SK-N-MC (cell line): ENCODE measurements around the gene NGF.

Experiments
- DNase-seq: peaks from one replicate; pipeline ENCODE4 v3.0.0-alpha.2; 2011; ENCODE audit warnings: low read depth, low spot score
- H3K27ac ChIP-seq: fragments of 200-600 bp; sonication (generic); 2 replicates; pipeline ENCODE4 v1.5.1; 2016; ENCODE audit warnings: mixed run types
- H3K36me3 ChIP-seq: fragments of 200-600 bp; sonication (generic); 2 replicates; pipeline ENCODE4 v1.6.1; 2017; ENCODE audit warnings: antibody characterized with exemption, low read length, mixed read lengths; ENCODE audit not compliant: insufficient read depth
- H3K4me3 ChIP-seq: fragments of 200-600 bp; sonication (generic); 2 replicates; pipeline ENCODE4 v1.5.1; 2016
- H3K9ac ChIP-seq: fragments of 200-600 bp; sonication (generic); 2 replicates; pipeline ENCODE4 v1.8.0; 2017; ENCODE audit warnings: mixed run types, mixed read lengths; ENCODE audit not compliant: insufficient read length
- H3K9me3 ChIP-seq: fragments of 200-600 bp; sonication (generic); 2 replicates; pipeline ENCODE4 v1.6.1; 2017; ENCODE audit warnings: low read depth, mild to moderate bottlenecking, antibody characterized with exemption, low read length, moderate library complexity, mixed read lengths
- EZH2 ChIP-seq: fragments of 200-600 bp; sonication (generic); IDR thresholded peaks from one replicate; pipeline ENCODE4 v1.6.1; 2017; ENCODE audit warnings: antibody characterized with exemption
- FOXP2 ChIP-seq: optimal IDR thresholded peaks from 2 replicates; pipeline ENCODE3; 2011; ENCODE audit warnings: mild to moderate bottlenecking, moderate library complexity; ENCODE audit not compliant: insufficient read depth; ENCODE audit errors: extremely low read length, control extremely low read depth
- POLR2AphosphoS5 ChIP-seq: IDR thresholded peaks from 2 replicates; pipeline ENCODE4 v1.6.1; 2012; ENCODE audit warnings: mild to moderate bottlenecking, low read depth, low read length, borderline replicate concordance

Gene NGF

DNA sequence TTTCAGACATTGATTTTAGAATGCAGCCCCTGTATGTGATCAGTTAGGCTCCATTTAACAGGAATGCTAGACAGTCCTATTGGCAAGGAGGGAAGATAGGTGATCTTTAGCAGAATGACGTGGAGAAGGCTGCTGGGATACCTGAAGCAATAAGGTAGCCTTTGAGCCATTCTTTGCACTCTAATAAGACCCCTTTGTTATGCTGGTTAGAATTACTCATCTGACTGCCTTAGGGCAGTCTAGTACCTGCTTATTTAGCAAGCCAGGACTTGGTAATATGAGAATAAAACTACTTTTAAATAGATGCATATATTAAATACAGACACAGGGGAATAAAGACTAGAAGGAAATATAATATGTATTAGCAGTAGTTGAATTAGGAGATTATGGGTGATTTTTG is 29.1 kb downstream of the NGF start:
- H3K4me3 ChIP-seq: no peak overlapping the region
- no peak for DNase-seq
- H3K27ac ChIP-seq: no peak overlapping the region
- TF ChIP-seq POLR2AphosphoS5 (no peak), FOXP2 (no peak), EZH2 (no peak)
- H3K9me3 ChIP-seq: no peaks in the 10 kb centered on the region
- no peak overlapping the region for H3K9ac ChIP-seq
- H3K36me3 ChIP-seq: no peaks in the 10 kb centered on the region

- no peak for DNase-seq
- H3K36me3 ChIP-seq: no peaks in the 10 kb centered on the region
- TF ChIP-seq EZH2 (no peak), FOXP2 (no peak), POLR2AphosphoS5 (no peak)
- H3K9me3 ChIP-seq: no peaks in the 10 kb centered on the region
- H3K9ac ChIP-seq: no peak overlapping the region
- no peak overlapping the region for H3K4me3 ChIP-seq
- no peak overlapping the region for H3K27ac ChIP-seq
Observed at GRCh38 chr1:115307661-115308060, 30.4 kb downstream of the NGF start.

DNA sequence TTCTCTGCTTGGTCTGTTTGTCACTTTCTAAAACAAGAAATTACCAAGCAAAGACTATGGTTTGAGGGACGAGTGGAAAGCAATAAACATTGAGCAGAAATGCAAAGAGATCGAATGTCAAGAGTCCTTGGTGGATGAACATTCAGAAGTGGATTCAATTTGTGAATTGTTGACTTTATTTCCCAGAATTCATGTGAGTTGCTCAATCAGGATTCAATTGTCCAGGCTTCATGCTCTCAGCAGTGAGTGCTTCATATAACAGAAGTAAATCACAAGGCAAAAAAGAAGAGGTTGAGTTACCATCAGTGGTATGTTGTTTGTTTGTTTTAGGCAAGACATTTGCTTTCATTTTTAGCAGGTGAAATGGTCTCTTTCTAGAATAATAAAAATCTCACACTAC is 31.9 kb downstream of the NGF start:
- no peak overlapping the region for H3K27ac ChIP-seq
- no peak overlapping the region for H3K4me3 ChIP-seq
- DNase-seq: no peak
- no peak for TF ChIP-seq POLR2AphosphoS5
- no peak for TF ChIP-seq FOXP2
- no peak for TF ChIP-seq EZH2
- no peaks in the 10 kb centered on the region for H3K36me3 ChIP-seq
- no peaks in the 10 kb centered on the region for H3K9me3 ChIP-seq
- no peak overlapping the region for H3K9ac ChIP-seq

DNA sequence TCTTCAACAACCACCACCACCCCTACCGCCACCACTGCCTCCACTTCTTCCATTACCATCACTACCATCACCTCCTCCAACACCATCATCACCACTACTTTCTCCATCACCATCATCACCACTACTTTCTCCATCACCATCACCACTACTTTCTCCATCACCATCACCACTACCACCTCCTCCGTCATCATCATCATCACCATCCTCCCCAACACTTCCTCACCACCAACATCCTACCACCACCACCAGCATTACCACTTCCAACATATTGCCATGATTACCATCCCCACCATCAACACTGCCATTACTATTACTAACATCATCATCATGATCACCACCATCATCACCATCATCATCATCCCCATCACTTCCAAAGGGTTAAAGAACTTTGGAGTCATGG is 34.7 kb downstream of the NGF start:
- H3K36me3 ChIP-seq: no peaks in the 10 kb centered on the region
- H3K4me3 ChIP-seq: no peak overlapping the region
- H3K9ac ChIP-seq: no peak overlapping the region
- H3K27ac ChIP-seq: no peak overlapping the region
- no peak for TF ChIP-seq POLR2AphosphoS5
- no peak for TF ChIP-seq EZH2
- TF ChIP-seq FOXP2: no peak
- no peaks in the 10 kb centered on the region for H3K9me3 ChIP-seq
- DNase-seq: no peak

- Histone ChIP-seq H3K36me3 (no peaks in the 10 kb centered on the region), H3K4me3 (no peak overlapping the region), H3K9me3 (no peaks in the 10 kb centered on the region), H3K27ac (no peak overlapping the region), H3K9ac (no peak overlapping the region)
- no peak for DNase-seq
- TF ChIP-seq POLR2AphosphoS5: no peak
- no peak for TF ChIP-seq EZH2
- no peak for TF ChIP-seq FOXP2
Observed at GRCh38 chr1:115302390-115302961, 35.6 kb downstream of the NGF start.

DNA sequence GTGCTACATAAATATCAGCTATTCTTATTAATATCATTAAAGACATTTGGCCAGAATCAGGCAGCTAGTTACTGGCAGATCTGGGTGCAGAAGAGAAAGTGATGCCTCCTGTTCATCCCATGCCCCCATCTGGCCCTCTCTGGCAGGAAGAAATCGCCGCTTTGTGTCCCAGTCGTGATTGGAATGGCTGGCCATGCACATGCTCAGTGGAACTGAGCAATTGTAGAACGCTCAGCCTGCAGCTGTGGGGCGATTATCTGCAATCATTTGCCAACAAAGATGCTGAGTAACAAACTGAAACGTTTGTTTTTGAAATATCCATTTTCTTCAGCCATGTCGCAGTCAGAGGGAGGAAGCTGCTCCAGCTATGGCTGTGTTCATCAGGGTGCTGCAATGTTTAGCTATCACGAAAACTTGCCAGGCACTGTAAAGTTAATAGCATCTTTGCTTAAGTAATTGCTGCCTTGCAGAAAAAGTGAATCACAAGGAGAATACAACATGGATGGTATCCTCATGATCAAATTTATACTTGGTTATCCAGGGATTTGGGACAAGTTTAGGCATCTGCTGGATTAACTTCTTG is 36.5 kb downstream of the NGF start:
- Histone ChIP-seq H3K9ac (no peak overlapping the region), H3K4me3 (no peak overlapping the region), H3K27ac (no peak overlapping the region), H3K36me3 (no peaks in the 10 kb centered on the region), H3K9me3 (no peaks in the 10 kb centered on the region)
- TF ChIP-seq FOXP2 (no peak), POLR2AphosphoS5 (no peak), EZH2 (no peak)
- DNase-seq: no peak

GRCh38 chr1:115300087-115300876 is 37.8 kb downstream of the NGF start:
- DNase-seq: no peak

DNA sequence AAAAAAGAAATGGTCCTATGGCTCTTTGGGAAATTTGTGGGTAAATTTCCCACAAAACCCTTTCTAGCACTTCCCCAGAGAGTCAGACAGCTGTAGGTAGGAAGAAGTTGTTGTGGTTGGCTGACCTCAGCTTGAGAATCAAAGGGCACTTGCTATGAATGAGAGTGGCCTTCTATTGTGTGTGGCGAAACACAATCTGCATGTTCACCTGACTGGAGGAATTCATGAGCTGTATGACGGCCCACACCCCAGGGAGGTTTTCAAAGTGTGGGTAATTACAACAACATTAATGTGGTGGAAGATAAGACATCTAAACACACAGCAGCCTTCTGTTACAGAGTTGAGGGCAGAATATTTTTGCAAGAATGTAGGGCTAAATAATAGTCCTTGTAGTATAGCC is 38.8 kb downstream of the NGF start:
- no peak overlapping the region for H3K27ac ChIP-seq
- H3K9me3 ChIP-seq: no peaks in the 10 kb centered on the region
- no peak overlapping the region for H3K4me3 ChIP-seq
- no peak for TF ChIP-seq POLR2AphosphoS5
- no peak for TF ChIP-seq FOXP2
- TF ChIP-seq EZH2: no peak
- no peak for DNase-seq
- no peak overlapping the region for H3K9ac ChIP-seq
- H3K36me3 ChIP-seq: no peaks in the 10 kb centered on the region

More at GRCh38 chr1:115300087-115300876, 37.8 kb downstream of the NGF start:
- H3K4me3 ChIP-seq: no peak overlapping the region
- H3K9me3 ChIP-seq: no peaks in the 10 kb centered on the region
- H3K9ac ChIP-seq: no peak overlapping the region
- TF ChIP-seq EZH2 (no peak), FOXP2 (no peak), POLR2AphosphoS5 (no peak)
- H3K36me3 ChIP-seq: no peaks in the 10 kb centered on the region
- no peak overlapping the region for H3K27ac ChIP-seq

GRCh38 chr1:115296981-115297380 is 41.1 kb downstream of the NGF start:
- Histone ChIP-seq H3K4me3 (no peak overlapping the region), H3K9me3 (no peaks in the 10 kb centered on the region), H3K27ac (no peak overlapping the region), H3K36me3 (no peaks in the 10 kb centered on the region), H3K9ac (no peak overlapping the region)
- TF ChIP-seq FOXP2 (no peak), POLR2AphosphoS5 (no peak), EZH2 (no peak)
- no peak for DNase-seq
